Activated T-cell treated with anti-CD3 and anti-CD28 coated beads for 48 hours (primary cell): ENCODE results near the gene CIITA.
"Not testable (repeated sequence)": the region's sequence is repeated elsewhere in the genome, so short reads cannot be mapped to it uniquely, and the experiment has no call there.

ENCODE experiments used
- DNase-seq: peaks from one replicate; pipeline ENCODE4 v3.0.0-alpha.2; 2020; ENCODE audit warnings: low read depth

CIITA gene

GRCh38 chr16:10918294-10919002 is 41.4 kb downstream of the CIITA start:
- DNase-seq = peak; percentile 79

- DNase-seq = no peak
Observed at GRCh38 chr16:10919003-10919351, 42.0 kb downstream of the CIITA start.

GRCh38 chr16:10920726-10921427 is 43.9 kb downstream of the CIITA start:
- no peak for DNase-seq

- no peak for DNase-seq
Observed at GRCh38 chr16:10921536-10922327, 44.7 kb downstream of the CIITA start.

- DNase-seq = no peak
Observed at GRCh38 chr16:10922328-10923145, 45.5 kb downstream of the CIITA start.

- no peak for DNase-seq
Observed at GRCh38 chr16:10923146-10923649, 46.2 kb downstream of the CIITA start.

GRCh38 chr16:10923650-10924214 is 46.7 kb downstream of the CIITA start:
- DNase-seq = no peak

GRCh38 chr16:10925285-10925684 is 48.3 kb downstream of the CIITA start:
- not testable (repeated sequence) for DNase-seq

- no peak for DNase-seq
Observed at GRCh38 chr16:10926094-10926493, 49.1 kb downstream of the CIITA start.

- no peak for DNase-seq
Observed at GRCh38 chr16:10926867-10927266, 49.9 kb downstream of the CIITA start.

- DNase-seq = no peak
Observed at GRCh38 chr16:10927497-10928112, 50.6 kb downstream of the CIITA start.

GRCh38 chr16:10929097-10929496 is 52.1 kb downstream of the CIITA start:
- DNase-seq = not testable (repeated sequence)

GRCh38 chr16:10929853-10930754 is 53.1 kb downstream of the CIITA start:
- DNase-seq = no peak

GRCh38 chr16:10930755-10931093 is 53.7 kb downstream of the CIITA start:
- DNase-seq = no peak

- DNase-seq = no peak
Observed at GRCh38 chr16:10931134-10931533, 54.1 kb downstream of the CIITA start.

- no peak for DNase-seq
Observed at GRCh38 chr16:10931977-10932632, 55.1 kb downstream of the CIITA start.

- no peak for DNase-seq
Observed at GRCh38 chr16:10932959-10933710, 56.1 kb downstream of the CIITA start.

- DNase-seq = no peak
Observed at GRCh38 chr16:10933865-10934264, 56.9 kb downstream of the CIITA start.
